ENCODE data around the gene CLDN7. TPM values are rescaled to one million over a fixed set of nuclear protein-coding genes. Genes with fewer than 3 reads are reported as not detected.

The CLDN7 gene
- total RNA-seq, 2 donors from 2014 or later = 997 to 1,004 TPM

GRCh38 chr17:7241783-7242716, 20.2 kb downstream of the CLDN7 start, which contains the start of gene GABARAP:
TSS of gene GABARAP (minus strand) at chr17:7242449. CDS start at chr17:7242330, 119 bp downstream.
- intact Hi-C loops (cut with DNase I, micrococcal nuclease) = no loop called here
- ATAC-seq = peak; percentile 51
- peak; percentile 92 to 96 for DNase-seq

GRCh38 chr17:7241090-7241733, 21.1 kb downstream of the CLDN7 start:
- ATAC-seq (no peak), DNase-seq (peak in 1 of 2 donors; percentile 23)
- intact Hi-C loops (cut with DNase I, micrococcal nuclease) = no loop called here

- DNase-seq (no peak), ATAC-seq (no peak)
- intact Hi-C loops (cut with DNase I, micrococcal nuclease) = no loop called here
These were observed 21.9 kb downstream of the CLDN7 start for GRCh38 chr17:7240375-7240774.

DNA sequence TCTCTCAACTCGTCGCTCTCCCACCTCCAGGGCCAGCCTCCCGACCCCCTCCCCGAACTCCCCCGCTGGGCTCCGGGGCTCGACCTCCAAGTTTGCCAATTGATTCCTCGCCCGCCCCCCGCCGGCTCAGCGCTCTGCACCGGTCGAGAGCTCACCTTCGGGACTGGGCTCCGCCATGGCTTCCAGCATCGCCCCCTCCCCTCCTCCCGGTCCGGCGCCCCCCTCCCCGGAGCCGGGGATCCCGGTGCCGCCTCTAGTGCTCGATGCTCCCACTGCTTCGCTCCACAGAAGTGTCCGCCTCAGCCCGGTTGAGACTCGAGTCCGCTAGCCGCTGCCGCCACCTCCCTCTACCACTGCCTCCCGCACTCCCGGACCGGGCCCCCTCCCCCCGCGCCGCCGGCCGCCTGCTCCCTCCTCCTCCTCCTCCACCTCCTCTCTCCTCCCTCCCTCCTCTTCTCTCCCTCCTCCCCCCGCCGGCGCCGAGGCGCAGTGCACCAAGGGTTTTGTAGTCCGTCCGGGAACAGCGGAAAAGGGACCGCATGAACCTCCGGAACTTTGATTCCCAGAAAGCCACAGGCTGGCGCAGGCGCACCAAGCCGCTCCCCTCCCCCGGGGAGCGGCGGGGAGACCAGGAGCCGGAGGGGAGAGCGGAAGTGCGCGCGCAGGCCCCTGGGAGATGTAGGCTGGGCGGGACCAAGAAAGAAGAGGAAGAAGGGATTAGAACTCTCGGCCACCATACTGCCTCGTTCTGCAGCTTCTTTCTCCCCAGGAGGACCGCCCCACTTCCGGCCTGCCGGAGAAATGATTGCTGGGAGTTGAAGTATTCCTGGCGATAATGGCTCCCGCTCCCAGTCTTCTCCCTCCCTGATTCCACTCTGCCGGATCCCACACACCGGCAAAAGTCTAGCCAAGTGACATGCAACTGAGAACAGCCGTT, 22.9 kb downstream of the CLDN7 start, which contains the start of gene PHF23:
Gene PHF23, minus strand, starts transcription at position 367 of the 937 bp plus-strand sequence. Its CDS starts 178 bp downstream, at position 189.
- DNase-seq = peak; percentile 98 to 100
- peak; percentile 62 for ATAC-seq
- intact Hi-C loops (cut with DNase I, micrococcal nuclease) = no loop called here

GRCh38 chr17:7238420-7239090, 23.7 kb downstream of the CLDN7 start:
- intact Hi-C loops (cut with DNase I, micrococcal nuclease) = no loop called here
- DNase-seq (peak in 1 of 2 donors; percentile 54), ATAC-seq (no peak)

GRCh38 chr17:7237761-7238419, 24.4 kb downstream of the CLDN7 start:
- ATAC-seq (peak; percentile 28), DNase-seq (peak; percentile 90 to 94)
- intact Hi-C loops (cut with DNase I, micrococcal nuclease) = no loop called here

GRCh38 chr17:7237266-7237760, 25.0 kb downstream of the CLDN7 start:
- ATAC-seq (no peak), DNase-seq (no peak)
- intact Hi-C loops (cut with DNase I, micrococcal nuclease) = no loop called here

DNA sequence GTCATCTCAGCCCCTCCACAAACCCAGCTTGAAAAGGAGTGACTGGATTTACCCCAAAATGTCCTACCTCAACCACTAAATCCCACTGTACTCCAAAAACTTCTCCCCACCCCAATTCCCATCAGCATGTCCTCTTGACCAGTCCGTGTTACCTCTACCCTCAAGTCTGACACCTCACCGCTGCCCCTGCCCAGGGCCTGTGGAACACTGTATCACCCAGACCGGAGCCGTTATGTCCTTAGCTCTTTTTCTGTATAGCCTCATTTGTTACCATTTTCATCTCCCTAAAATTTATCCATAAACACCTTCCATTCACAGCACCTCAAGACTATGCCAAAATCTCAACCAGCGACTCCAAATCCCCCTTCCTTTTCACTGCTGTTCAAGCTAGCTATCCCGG, 25.5 kb downstream of the CLDN7 start:
- intact Hi-C loops (cut with DNase I, micrococcal nuclease) = no loop called here
- ATAC-seq = no peak
- DNase-seq = no peak

DNA sequence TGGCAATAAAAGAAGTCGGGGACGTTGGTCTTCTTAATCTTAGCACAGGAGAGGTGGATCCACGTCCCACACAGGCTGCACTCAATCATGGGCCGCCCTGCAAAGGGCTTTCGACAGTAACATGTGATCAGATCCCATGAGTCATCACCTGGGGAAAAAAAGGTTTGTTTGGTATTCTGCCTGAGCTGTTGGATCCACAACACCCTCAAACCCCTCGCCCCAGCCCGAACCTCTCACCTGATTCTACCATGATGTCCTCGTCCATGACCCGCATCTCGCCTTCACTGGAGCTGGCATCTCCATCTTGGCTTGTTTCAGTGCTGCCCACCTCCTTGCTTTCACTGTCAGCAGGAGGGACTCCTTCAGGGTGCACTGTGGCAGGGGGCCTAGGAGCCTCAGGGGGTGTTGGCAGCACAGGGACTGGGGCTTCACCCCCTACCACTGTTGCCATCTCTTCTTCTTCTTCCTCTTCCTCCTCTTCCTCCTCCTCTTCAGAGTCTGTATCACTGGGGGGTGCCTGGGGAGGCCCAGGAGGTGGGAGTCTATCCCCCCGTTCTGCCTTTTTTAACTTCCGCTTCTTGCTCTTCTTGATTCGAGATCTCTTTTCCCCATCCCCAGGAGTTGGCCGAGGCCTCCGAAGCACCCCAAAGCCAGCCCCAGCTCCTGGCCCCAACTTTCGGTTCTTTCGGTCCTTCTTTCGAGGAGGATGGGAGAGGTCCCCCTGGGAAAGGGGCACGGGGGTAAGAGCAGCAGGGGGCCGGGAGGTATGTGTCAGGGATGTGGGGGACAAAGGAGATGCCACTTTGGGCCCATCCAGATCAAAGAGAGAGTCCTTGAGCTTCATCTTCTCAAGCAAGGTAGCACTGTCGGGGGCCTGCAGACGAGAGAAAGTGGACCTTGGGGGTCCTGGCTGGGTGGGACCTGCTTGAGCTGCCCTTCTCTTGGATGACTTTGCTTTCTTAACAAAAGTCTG, 26.3 kb downstream of the CLDN7 start:
- intact Hi-C loops (cut with DNase I, micrococcal nuclease) = no loop called here
- DNase-seq (no peak), ATAC-seq (no peak)

DNA sequence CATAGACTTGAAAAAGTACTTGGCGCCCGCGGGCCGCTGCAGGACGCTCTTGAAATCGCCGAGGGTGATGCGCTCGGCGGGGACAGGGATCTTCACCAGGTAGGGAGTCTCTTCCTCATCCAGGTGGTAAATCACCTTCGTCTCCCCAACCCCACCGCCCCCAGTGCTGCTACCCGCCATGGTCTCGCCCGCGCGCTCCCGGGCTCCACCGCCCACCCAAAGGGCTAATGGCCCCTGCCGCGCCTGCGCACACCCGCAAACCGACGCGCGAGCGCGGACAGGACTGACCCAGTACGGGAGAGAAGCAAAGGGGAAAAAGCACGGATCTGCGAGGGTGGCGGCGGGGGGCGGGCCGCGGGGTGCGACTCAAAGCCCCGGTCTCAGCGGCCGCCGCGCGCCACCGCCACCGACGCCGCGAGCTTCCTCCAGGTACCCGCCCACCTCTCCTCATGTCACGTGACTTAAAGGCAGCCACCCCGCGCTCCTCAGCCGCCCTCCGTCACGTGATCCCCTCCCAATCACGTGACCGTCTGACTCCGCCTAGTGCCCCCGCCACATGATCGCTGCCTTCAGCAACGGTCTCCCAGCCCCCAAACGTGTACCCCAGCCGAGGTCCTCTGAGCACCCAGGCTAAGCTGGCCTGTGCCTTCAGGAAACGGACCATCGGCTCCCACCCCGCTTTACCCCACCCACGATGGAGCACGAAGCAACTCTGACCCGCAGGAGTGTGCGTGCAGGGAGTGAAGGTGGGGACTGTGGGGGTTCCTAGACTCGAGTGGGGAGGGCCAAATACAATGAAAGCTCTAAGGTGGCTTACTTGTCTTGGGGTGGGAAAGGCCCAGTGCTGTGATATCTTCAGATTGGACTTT, 28.0 kb downstream of the CLDN7 start, which contains the start of gene DVL2:
Gene DVL2, minus strand, starts transcription at position 435 of the 869 bp plus-strand sequence. Its CDS starts 255 bp downstream, at position 180.
- intact Hi-C loops (cut with DNase I, micrococcal nuclease) = no loop called here
- peak; percentile 61 for ATAC-seq

GRCh38 chr17:7233701-7234082, 28.6 kb downstream of the CLDN7 start:
- intact Hi-C loops (cut with DNase I, micrococcal nuclease) = no loop called here
- ATAC-seq (peak; percentile 12), DNase-seq (no peak)

More for the DNA sequence above, 28.0 kb downstream of the CLDN7 start, which contains the start of gene DVL2:
- DNase-seq = peak; percentile 97 to 98

DNA sequence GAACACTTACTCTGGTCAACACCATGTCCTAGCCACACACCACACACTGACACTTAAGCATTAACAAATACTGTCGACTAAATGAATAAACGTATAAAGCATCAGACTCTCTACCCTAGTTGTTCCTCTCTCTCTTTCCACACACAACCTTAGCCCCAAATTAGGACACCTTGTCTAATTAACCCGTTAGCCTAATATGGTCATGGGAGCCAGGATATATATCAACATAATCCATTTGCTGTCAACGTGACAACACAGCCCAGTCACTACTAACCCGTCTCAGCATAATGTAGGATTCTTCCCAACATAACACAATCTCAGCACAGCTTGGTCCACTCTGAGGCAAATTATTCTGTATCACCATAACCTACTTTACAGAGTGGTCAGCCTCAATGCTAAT, 30.2 kb downstream of the CLDN7 start:
- intact Hi-C loops (cut with DNase I, micrococcal nuclease) = no loop called here
- no peak for DNase-seq
- ATAC-seq = no peak

GRCh38 chr17:7229504-7229903, 32.8 kb downstream of the CLDN7 start:
- ATAC-seq (no peak), DNase-seq (no peak)

GRCh38 chr17:7228920-7229319, 33.4 kb downstream of the CLDN7 start:
- ATAC-seq (no peak), DNase-seq (no peak)

More at GRCh38 chr17:7229504-7229903, 32.8 kb downstream of the CLDN7 start:
- intact Hi-C loops (cut with DNase I, micrococcal nuclease) = no loop called here

More at GRCh38 chr17:7228920-7229319, 33.4 kb downstream of the CLDN7 start:
- intact Hi-C loops (cut with DNase I, micrococcal nuclease) = no loop called here
